GM13976 (cell line): ENCODE results near the gene SRP9.
"Not testable (repeated sequence)": the region's sequence is repeated elsewhere in the genome, so short reads cannot be mapped to it uniquely, and the experiment has no call there.

Experiments used
- DNase-seq: peaks from one replicate; pipeline ENCODE4 v3.0.0; 2012; ENCODE audit warnings: low spot score
- CTCF ChIP-seq: IDR thresholded peaks from 2 replicates; pipeline ENCODE4 v1.5.1; 2012; ENCODE audit warnings: borderline replicate concordance, mild to moderate bottlenecking; ENCODE audit not compliant: insufficient read depth; ENCODE audit errors: extremely low read depth, missing control alignments, control extremely low read depth
- in situ Hi-C: fragments of 300-500 bp; cut with MboI; formaldehyde crosslinking; loops from one replicate; pipeline ENCODE4 v1.12.0; 2022; ENCODE audit warnings: low sequenced_read_pairs, mixed read lengths, inconsistent platforms; ENCODE audit not compliant: unreplicated experiment

The SRP9 gene

DNA sequence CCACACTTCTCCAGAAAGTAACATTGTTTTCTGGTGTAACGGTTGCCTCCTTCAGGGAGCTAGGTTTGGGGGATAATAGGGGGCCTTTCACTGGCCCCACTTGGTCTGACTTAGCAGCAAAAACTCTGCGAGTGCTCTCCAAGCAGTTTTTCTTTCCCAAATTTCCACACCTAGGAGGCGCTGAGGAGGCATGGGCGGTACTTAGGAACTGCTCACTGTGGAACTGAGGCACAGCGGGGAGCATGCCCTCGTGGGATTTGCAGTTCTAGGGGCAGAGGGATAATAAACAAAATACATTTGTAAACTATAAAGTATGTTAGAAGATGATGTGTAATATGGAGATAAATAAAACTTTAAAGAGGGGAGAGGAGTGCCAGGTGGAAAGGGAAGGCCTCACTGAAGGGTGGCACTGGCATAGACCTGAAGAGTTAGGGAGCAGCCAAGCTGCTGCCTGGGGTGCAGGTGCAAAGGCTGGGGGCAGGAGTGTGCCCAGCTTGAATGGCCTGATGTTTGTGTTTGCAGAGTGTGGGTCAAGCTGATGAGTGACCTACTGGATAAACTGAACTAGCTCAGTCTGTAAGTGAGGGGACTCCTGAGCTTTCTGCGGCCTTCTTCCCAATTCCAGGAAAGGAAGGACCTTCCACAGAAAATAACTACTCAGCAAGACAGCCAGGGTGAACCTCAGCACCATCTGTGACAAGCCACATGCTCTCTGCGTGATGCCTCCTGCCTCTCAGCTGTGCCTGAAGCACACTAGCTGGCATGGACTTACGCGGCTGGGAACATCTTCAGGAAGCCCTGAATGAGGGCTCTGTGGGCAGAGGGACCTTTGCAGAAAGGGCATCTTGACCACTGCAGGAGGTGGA, 34.2 kb downstream of the SRP9 start:
- in situ Hi-C loops: no loop called here
- no peak for DNase-seq

DNA sequence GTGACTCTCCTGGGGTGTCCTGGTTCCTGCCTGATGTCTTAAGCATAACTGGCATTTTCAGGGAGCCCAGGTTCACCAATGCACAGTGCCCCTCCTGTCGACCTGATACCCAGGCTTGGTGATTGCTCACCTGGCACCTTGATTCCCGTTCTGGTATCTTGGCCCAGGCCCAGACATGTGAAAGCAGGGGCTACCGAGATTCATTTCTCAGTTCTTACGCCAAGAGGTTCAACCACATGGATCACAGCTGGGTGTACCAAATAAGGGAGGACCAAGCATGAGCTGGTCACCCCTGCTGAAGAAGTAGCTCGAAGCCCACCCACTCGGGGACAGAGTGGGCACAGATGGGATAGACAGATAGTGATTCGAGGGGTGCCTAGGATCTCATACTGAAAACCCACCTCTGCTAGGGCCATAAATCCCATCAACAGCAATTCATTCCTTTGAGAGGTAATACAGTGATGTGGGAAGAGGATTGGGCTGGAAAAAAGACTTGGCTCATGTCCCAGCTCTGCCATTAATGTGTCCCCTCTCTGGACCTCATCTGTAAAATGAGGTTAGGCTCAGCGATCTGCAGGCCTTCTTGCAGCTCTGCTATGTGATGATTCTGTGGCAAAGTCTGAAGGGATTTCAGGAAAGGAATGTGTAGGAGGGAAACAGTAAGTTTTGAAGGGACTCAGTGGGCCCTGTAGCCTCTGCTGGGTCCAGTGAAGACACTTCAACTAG, 35.0 kb downstream of the SRP9 start:
- no peak for DNase-seq
- TF ChIP-seq CTCF: no peak
- in situ Hi-C loops: no loop called here

More for the DNA sequence above, 34.2 kb downstream of the SRP9 start:
- TF ChIP-seq CTCF: no peak

DNA sequence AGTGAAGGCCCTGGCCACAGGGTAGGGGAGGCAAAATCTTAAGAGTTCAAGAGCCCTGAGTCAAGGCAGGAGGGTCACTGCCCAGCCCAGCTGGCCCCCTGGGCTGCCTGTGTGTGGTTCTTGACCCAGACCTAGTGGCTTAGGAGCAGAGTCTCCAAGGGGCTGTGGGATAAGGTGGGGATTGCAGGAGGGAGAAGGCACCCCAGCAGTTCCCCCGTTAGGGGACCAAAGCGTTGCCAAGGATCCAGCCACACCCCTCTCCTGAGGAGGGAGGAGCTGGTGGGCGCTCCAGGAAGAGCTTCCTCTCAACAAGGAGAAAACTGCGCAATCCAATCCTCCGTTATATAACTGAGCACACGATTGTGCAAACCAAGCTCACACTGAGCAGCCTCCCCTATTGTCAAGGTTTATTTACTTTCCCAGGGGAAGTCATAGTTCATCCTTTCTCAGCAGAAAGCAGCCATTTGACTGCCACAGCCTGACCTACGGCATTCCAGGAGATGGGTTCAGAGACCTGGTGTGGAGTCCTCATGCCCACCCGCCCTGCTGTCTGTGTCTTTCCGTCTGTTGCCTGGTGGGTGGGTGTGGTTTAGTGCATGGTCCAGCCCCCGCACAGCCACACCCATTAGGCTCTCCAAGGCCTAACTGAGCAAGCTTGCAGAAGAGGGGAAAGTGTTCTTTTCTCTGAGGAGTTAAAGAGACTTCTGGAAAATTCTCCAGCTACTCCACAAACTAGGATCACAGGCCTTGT, 35.8 kb downstream of the SRP9 start:
- TF ChIP-seq CTCF: no peak
- in situ Hi-C loops: no loop called here
- DNase-seq: no peak

- no peak for TF ChIP-seq CTCF
- in situ Hi-C loops: no loop called here
These were observed 36.8 kb downstream of the SRP9 start for GRCh38 chr1:225814381-225814780.

GRCh38 chr1:225815090-225815489, 37.5 kb downstream of the SRP9 start:
- DNase-seq, in situ Hi-C loops: not testable (repeated sequence)

More at GRCh38 chr1:225814381-225814780, 36.8 kb downstream of the SRP9 start:
- no peak for DNase-seq

GRCh38 chr1:225815526-225816178, 38.0 kb downstream of the SRP9 start:
- no peak for DNase-seq
- in situ Hi-C loops: no loop called here
- no peak for TF ChIP-seq CTCF
